ENCODE measurements around the gene TMEM184A.

DNA sequence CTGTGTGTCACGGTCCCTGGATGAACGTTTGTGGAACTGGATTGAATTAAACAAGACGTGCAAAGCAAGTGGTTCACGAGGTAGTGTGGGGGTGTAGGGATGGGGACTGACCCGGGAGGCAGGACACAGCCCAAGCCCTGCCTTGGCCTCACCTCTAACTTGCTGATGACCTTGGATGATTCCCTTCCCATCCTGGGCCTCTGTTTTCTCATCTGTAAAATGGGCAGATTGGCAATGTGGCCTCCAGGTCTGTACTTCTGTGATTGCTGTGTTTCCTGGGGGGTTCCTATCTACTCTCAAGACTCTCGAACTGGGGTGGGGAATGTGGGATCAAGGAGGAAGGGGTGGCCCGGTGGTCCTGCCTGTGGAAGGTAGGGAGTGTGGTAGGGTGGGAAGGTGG, 19.8 kb upstream of the TMEM184A start:
- TF ChIP-seq, protein P1, sequence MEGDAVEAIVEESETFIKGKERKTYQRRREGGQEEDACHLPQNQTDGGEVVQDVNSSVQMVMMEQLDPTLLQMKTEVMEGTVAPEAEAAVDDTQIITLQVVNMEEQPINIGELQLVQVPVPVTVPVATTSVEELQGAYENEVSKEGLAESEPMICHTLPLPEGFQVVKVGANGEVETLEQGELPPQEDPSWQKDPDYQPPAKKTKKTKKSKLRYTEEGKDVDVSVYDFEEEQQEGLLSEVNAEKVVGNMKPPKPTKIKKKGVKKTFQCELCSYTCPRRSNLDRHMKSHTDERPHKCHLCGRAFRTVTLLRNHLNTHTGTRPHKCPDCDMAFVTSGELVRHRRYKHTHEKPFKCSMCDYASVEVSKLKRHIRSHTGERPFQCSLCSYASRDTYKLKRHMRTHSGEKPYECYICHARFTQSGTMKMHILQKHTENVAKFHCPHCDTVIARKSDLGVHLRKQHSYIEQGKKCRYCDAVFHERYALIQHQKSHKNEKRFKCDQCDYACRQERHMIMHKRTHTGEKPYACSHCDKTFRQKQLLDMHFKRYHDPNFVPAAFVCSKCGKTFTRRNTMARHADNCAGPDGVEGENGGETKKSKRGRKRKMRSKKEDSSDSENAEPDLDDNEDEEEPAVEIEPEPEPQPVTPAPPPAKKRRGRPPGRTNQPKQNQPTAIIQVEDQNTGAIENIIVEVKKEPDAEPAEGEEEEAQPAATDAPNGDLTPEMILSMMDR (IDR thresholded peaks at IDR 0.05): no peak
- TF ChIP-seq POLR2A (IDR thresholded peaks at IDR 0.05): no peak
